ENCODE results near the gene ZNF146.

Gene ZNF146

GRCh38 chr19:36258028-36258875 is 43.3 kb downstream of the ZNF146 start:
- H3K36me3 ChIP-seq (ENCODE audit: control insufficient read depth in 1 of 2, insufficient read depth in 2 of 2, low read depth in 1 of 2, low read length in 2 of 2), result peaks cover 0 to 10% of the 10 kb centered on the region in 2 experiments
- H3K4me3 ChIP-seq (ENCODE audit: insufficient read depth in 1 of 2, low read depth in 1 of 2, low read length in 2 of 2), result peak overlapping the region in 1 of 2 experiments; percentile 72
- no peak overlapping the region for H3K27ac ChIP-seq (ENCODE audit: low read length, poor library complexity, severe bottlenecking)
- no peak overlapping the region for H3K14ac ChIP-seq (ENCODE audit: low read length in 2 of 2)
- no peak overlapping the region for H4K8ac ChIP-seq (ENCODE audit: low read length)
- no peak overlapping the region for H3K4ac ChIP-seq (ENCODE audit: low read depth in 1 of 2, low read length in 2 of 2)
- no peaks in the 10 kb centered on the region for H3K27me3 ChIP-seq (ENCODE audit: control insufficient read depth in 1 of 2, insufficient read depth in 1 of 2, low read length in 2 of 2)
- H3K9ac ChIP-seq (ENCODE audit: low read length), result peak overlapping the region; percentile 77
- H3K79me1 ChIP-seq (replicated peaks; ENCODE audit: low read length, poor library complexity, severe bottlenecking), result no peaks in the 10 kb centered on the region
- no peak overlapping the region for H2BK15ac ChIP-seq (ENCODE audit: low read depth, poor library complexity, severe bottlenecking)
- 93% methylated on average over 28 of the region's 29 CpGs for WGBS
- DNase-seq, result no peak
- H2BK12ac ChIP-seq (ENCODE audit: low read length in 2 of 2), result no peak overlapping the region
- no peak overlapping the region for H2BK5ac ChIP-seq (ENCODE audit: low read depth, low read length, poor library complexity, severe bottlenecking)
- H3K4me2 ChIP-seq (ENCODE audit: low read length, poor library complexity, severe bottlenecking), result no peak overlapping the region
- H3K9me3 ChIP-seq (ENCODE audit: control insufficient read depth, low read length), result no peaks in the 10 kb centered on the region
- H2AK5ac ChIP-seq (ENCODE audit: low read length, severe bottlenecking), result no peak overlapping the region
- H3K23ac ChIP-seq (ENCODE audit: low read length in 2 of 2), result no peak overlapping the region
- H2BK120ac ChIP-seq (ENCODE audit: low read depth, low read length), result no peak overlapping the region
- H4K91ac ChIP-seq (ENCODE audit: low read length), result no peak overlapping the region
- no peak overlapping the region for H2AFZ ChIP-seq (ENCODE audit: low read depth, low read length)
- no peaks in the 10 kb centered on the region for H3K4me1 ChIP-seq (ENCODE audit: control insufficient read depth, insufficient read depth, low read depth, low read length)
- H3K18ac ChIP-seq (ENCODE audit: low read depth in 1 of 2, low read length in 2 of 2), result no peak overlapping the region

GRCh38 chr19:36259211-36259610 is 44.3 kb downstream of the ZNF146 start:
- Histone ChIP-seq H2BK120ac (ENCODE audit: low read depth, low read length) (no peak overlapping the region), H3K14ac (ENCODE audit: low read length in 2 of 2) (no peak overlapping the region), H3K27me3 (ENCODE audit: control insufficient read depth in 1 of 2, insufficient read depth in 1 of 2, low read length in 2 of 2) (no peaks in the 10 kb centered on the region), H2BK15ac (ENCODE audit: low read depth, poor library complexity, severe bottlenecking) (no peak overlapping the region), H3K9me3 (ENCODE audit: control insufficient read depth, low read length) (no peaks in the 10 kb centered on the region), H4K8ac (ENCODE audit: low read length) (no peak overlapping the region), H3K4me3 (ENCODE audit: insufficient read depth in 1 of 2, low read depth in 1 of 2, low read length in 2 of 2) (no peak overlapping the region), H3K18ac (ENCODE audit: low read depth in 1 of 2, low read length in 2 of 2) (no peak overlapping the region), H3K4me1 (ENCODE audit: control insufficient read depth, insufficient read depth, low read depth, low read length) (no peaks in the 10 kb centered on the region), H3K4me2 (ENCODE audit: low read length, poor library complexity, severe bottlenecking) (no peak overlapping the region), H3K27ac (ENCODE audit: low read length, poor library complexity, severe bottlenecking) (no peak overlapping the region), H2BK5ac (ENCODE audit: low read depth, low read length, poor library complexity, severe bottlenecking) (no peak overlapping the region), H3K79me1 (replicated peaks; ENCODE audit: low read length, poor library complexity, severe bottlenecking) (no peaks in the 10 kb centered on the region), H3K23ac (ENCODE audit: low read length in 2 of 2) (no peak overlapping the region), H2BK12ac (ENCODE audit: low read length in 2 of 2) (no peak overlapping the region), H2AK5ac (ENCODE audit: low read length, severe bottlenecking) (no peak overlapping the region), H2AFZ (ENCODE audit: low read depth, low read length) (no peak overlapping the region), H4K91ac (ENCODE audit: low read length) (no peak overlapping the region), H3K4ac (ENCODE audit: low read depth in 1 of 2, low read length in 2 of 2) (no peak overlapping the region), H3K36me3 (ENCODE audit: control insufficient read depth in 1 of 2, insufficient read depth in 2 of 2, low read depth in 1 of 2, low read length in 2 of 2) (peaks cover 0 to 10% of the 10 kb centered on the region in 2 experiments), H3K9ac (ENCODE audit: low read length) (no peak overlapping the region)
- 93% methylated on average over 20 of the region's 20 CpGs for WGBS
- no peak for DNase-seq

GRCh38 chr19:36265064-36265463 is 50.2 kb downstream of the ZNF146 start:
- Histone ChIP-seq H3K27ac (ENCODE audit: low read length, poor library complexity, severe bottlenecking) (no peak overlapping the region), H2BK5ac (ENCODE audit: low read depth, low read length, poor library complexity, severe bottlenecking) (no peak overlapping the region), H3K36me3 (ENCODE audit: control insufficient read depth in 1 of 2, insufficient read depth in 2 of 2, low read depth in 1 of 2, low read length in 2 of 2) (no peaks in the 10 kb centered on the region), H3K4me2 (ENCODE audit: low read length, poor library complexity, severe bottlenecking) (no peak overlapping the region), H2BK15ac (ENCODE audit: low read depth, poor library complexity, severe bottlenecking) (no peak overlapping the region), H3K79me1 (replicated peaks; ENCODE audit: low read length, poor library complexity, severe bottlenecking) (no peaks in the 10 kb centered on the region), H3K9me3 (ENCODE audit: control insufficient read depth, low read length) (no peaks in the 10 kb centered on the region), H2BK12ac (ENCODE audit: low read length in 2 of 2) (no peak overlapping the region), H4K91ac (ENCODE audit: low read length) (no peak overlapping the region), H3K23ac (ENCODE audit: low read length in 2 of 2) (no peak overlapping the region), H4K8ac (ENCODE audit: low read length) (no peak overlapping the region), H3K18ac (ENCODE audit: low read depth in 1 of 2, low read length in 2 of 2) (no peak overlapping the region), H2AK5ac (ENCODE audit: low read length, severe bottlenecking) (no peak overlapping the region), H2BK120ac (ENCODE audit: low read depth, low read length) (no peak overlapping the region), H3K4me3 (ENCODE audit: insufficient read depth in 1 of 2, low read depth in 1 of 2, low read length in 2 of 2) (no peak overlapping the region), H2AFZ (ENCODE audit: low read depth, low read length) (no peak overlapping the region), H3K4me1 (ENCODE audit: control insufficient read depth, insufficient read depth, low read depth, low read length) (no peaks in the 10 kb centered on the region), H3K14ac (ENCODE audit: low read length in 2 of 2) (no peak overlapping the region), H3K27me3 (ENCODE audit: control insufficient read depth in 1 of 2, insufficient read depth in 1 of 2, low read length in 2 of 2) (no peaks in the 10 kb centered on the region), H3K4ac (ENCODE audit: low read depth in 1 of 2, low read length in 2 of 2) (no peak overlapping the region), H3K9ac (ENCODE audit: low read length) (no peak overlapping the region)
- 98% methylated on average over 2 of the region's 4 CpGs for WGBS
- no peak for DNase-seq

GRCh38 chr19:36265856-36266374 is 51.0 kb downstream of the ZNF146 start:
- H2BK12ac ChIP-seq (ENCODE audit: low read length in 2 of 2), result no peak overlapping the region
- no peaks in the 10 kb centered on the region for H3K27me3 ChIP-seq (ENCODE audit: control insufficient read depth in 1 of 2, insufficient read depth in 1 of 2, low read length in 2 of 2)
- no peak overlapping the region for H2BK5ac ChIP-seq (ENCODE audit: low read depth, low read length, poor library complexity, severe bottlenecking)
- no peak overlapping the region for H3K14ac ChIP-seq (ENCODE audit: low read length in 2 of 2)
- H3K79me1 ChIP-seq (replicated peaks; ENCODE audit: low read length, poor library complexity, severe bottlenecking), result no peaks in the 10 kb centered on the region
- H3K9ac ChIP-seq (ENCODE audit: low read length), result no peak overlapping the region
- no peaks in the 10 kb centered on the region for H3K4me1 ChIP-seq (ENCODE audit: control insufficient read depth, insufficient read depth, low read depth, low read length)
- H3K4me3 ChIP-seq (ENCODE audit: insufficient read depth in 1 of 2, low read depth in 1 of 2, low read length in 2 of 2), result no peak overlapping the region
- 92% methylated on average over 35 of the region's 35 CpGs for WGBS
- H3K27ac ChIP-seq (ENCODE audit: low read length, poor library complexity, severe bottlenecking), result no peak overlapping the region
- no peaks in the 10 kb centered on the region for H3K36me3 ChIP-seq (ENCODE audit: control insufficient read depth in 1 of 2, insufficient read depth in 2 of 2, low read depth in 1 of 2, low read length in 2 of 2)
- no peak overlapping the region for H2AFZ ChIP-seq (ENCODE audit: low read depth, low read length)
- no peaks in the 10 kb centered on the region for H3K9me3 ChIP-seq (ENCODE audit: control insufficient read depth, low read length)
- no peak overlapping the region for H3K23ac ChIP-seq (ENCODE audit: low read length in 2 of 2)
- H4K91ac ChIP-seq (ENCODE audit: low read length), result no peak overlapping the region
- H3K4ac ChIP-seq (ENCODE audit: low read depth in 1 of 2, low read length in 2 of 2), result no peak overlapping the region
- no peak overlapping the region for H2BK120ac ChIP-seq (ENCODE audit: low read depth, low read length)
- H3K4me2 ChIP-seq (ENCODE audit: low read length, poor library complexity, severe bottlenecking), result no peak overlapping the region
- no peak overlapping the region for H2AK5ac ChIP-seq (ENCODE audit: low read length, severe bottlenecking)
- no peak overlapping the region for H2BK15ac ChIP-seq (ENCODE audit: low read depth, poor library complexity, severe bottlenecking)
- H3K18ac ChIP-seq (ENCODE audit: low read depth in 1 of 2, low read length in 2 of 2), result no peak overlapping the region
- H4K8ac ChIP-seq (ENCODE audit: low read length), result no peak overlapping the region
- DNase-seq, result no peak

All from mesenchymal stem cell (in vitro differentiated cells and primary cell).